Peyer's patch (tissue), 4 donors: ENCODE results near the gene NUDT13. TPM values are rescaled to one million over a fixed set of nuclear protein-coding genes. Genes with fewer than 3 reads are reported as not detected.

ENCODE experiments used
- DNase-seq, 3 donors: peaks; one replicate each; pipeline ENCODE4 v3.0.0-alpha.2; 2017 to 2019
- H3K27ac ChIP-seq, 4 donors: fragments of 200-600 bp; sonication (generic); one replicate each; pipeline ENCODE4 v1.5.1; 2016 to 2019
- H3K27me3 ChIP-seq, 2 donors: fragments of 200-600 bp; sonication (generic); one replicate each; pipeline ENCODE4 v1.5.1; 2019
- H3K36me3 ChIP-seq, 3 donors: fragments of 200-600 bp; sonication (generic); one replicate each; pipeline ENCODE4 v1.5.1; 2016 to 2019
- H3K4me1 ChIP-seq, 4 donors: fragments of 200-600 bp; sonication (generic); one replicate each; pipeline ENCODE4 v1.5.1; 2016 to 2019
- H3K4me3 ChIP-seq, 4 donors: fragments of 200-600 bp; sonication (generic); 1 replicate in 3 of 4; 2 replicates in 1 of 4; pipeline ENCODE4 v1.5.1; 2016 to 2019; ENCODE audit warnings: mild to moderate bottlenecking in 1 of 4
- H3K9me3 ChIP-seq, 4 donors: fragments of 200-600 bp; sonication (generic); one replicate each; pipeline ENCODE4 v1.5.1; 2016 to 2019; ENCODE audit warnings: mild to moderate bottlenecking in 1 of 4
- POLR2A ChIP-seq, 2 donors: fragments of 450-650 bp; IDR thresholded peaks; one replicate each; pipeline ENCODE4 v1.5.1; 2017; ENCODE audit warnings: antibody characterized with exemption in 2 of 2, mild to moderate bottlenecking in 2 of 2, moderate library complexity in 2 of 2
- total RNA-seq, 4 donors: library from RNA; depleted of rRNA; stranded (reverse); fragments of >200 nt; gene quantifications; one replicate each; pipeline ENCODE4 v1.1.0, GENCODE V29; 2016
- TF ChIP-seq, protein P1 (sequence below), 6 experiments: fragments of 450-650 bp in 4 of 6; fragments of 200-600 bp in 2 of 6; sonication (generic) in 1 of 6; IDR thresholded peaks; one replicate each; pipeline ENCODE4 v1.5.1; 2017 to 2019; ENCODE audit warnings: antibody characterized with exemption in 6 of 6, mild to moderate bottlenecking in 3 of 6, moderate library complexity in 1 of 6

The NUDT13 gene
- total RNA-seq, 4 donors from 2014 or later = 1.9 to 4.0 (median 2.6) TPM

DNA sequence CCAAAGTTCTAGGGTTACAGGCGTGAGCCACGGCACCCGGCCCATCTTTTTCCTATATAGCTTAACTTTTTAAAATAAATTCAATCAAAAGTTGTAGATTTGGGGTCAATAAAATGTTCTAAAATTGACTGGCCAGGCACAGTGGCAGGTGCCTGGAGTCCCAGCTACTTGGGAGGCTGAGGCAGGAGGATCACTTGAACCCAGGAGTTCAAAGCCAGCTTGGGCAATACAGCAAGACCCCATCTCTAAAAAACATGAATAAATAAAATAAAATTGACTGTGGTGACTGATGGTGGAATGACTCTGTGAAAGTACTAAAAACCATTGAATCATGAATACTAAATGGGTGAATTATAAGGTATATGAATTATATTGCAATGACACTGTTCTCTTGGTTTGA is 34.4 kb upstream of the NUDT13 start:
- peak overlapping the region in 1 of 4 donors; percentile 53 for H3K27ac ChIP-seq
- no peaks in the 10 kb centered on the region for H3K9me3 ChIP-seq
- H3K36me3 ChIP-seq = peaks cover 0 to 40% (median 0%) of the 10 kb centered on the region in 3 donors
- H3K4me1 ChIP-seq = no peaks in the 10 kb centered on the region
- TF ChIP-seq POLR2A (IDR thresholded peaks at IDR 0.05) = no peak
- TF ChIP-seq, protein P1, sequence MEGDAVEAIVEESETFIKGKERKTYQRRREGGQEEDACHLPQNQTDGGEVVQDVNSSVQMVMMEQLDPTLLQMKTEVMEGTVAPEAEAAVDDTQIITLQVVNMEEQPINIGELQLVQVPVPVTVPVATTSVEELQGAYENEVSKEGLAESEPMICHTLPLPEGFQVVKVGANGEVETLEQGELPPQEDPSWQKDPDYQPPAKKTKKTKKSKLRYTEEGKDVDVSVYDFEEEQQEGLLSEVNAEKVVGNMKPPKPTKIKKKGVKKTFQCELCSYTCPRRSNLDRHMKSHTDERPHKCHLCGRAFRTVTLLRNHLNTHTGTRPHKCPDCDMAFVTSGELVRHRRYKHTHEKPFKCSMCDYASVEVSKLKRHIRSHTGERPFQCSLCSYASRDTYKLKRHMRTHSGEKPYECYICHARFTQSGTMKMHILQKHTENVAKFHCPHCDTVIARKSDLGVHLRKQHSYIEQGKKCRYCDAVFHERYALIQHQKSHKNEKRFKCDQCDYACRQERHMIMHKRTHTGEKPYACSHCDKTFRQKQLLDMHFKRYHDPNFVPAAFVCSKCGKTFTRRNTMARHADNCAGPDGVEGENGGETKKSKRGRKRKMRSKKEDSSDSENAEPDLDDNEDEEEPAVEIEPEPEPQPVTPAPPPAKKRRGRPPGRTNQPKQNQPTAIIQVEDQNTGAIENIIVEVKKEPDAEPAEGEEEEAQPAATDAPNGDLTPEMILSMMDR (IDR thresholded peaks at IDR 0.05) = no peak
- no peak for DNase-seq
- no peak overlapping the region for H3K4me3 ChIP-seq
- no peaks in the 10 kb centered on the region for H3K27me3 ChIP-seq

DNA sequence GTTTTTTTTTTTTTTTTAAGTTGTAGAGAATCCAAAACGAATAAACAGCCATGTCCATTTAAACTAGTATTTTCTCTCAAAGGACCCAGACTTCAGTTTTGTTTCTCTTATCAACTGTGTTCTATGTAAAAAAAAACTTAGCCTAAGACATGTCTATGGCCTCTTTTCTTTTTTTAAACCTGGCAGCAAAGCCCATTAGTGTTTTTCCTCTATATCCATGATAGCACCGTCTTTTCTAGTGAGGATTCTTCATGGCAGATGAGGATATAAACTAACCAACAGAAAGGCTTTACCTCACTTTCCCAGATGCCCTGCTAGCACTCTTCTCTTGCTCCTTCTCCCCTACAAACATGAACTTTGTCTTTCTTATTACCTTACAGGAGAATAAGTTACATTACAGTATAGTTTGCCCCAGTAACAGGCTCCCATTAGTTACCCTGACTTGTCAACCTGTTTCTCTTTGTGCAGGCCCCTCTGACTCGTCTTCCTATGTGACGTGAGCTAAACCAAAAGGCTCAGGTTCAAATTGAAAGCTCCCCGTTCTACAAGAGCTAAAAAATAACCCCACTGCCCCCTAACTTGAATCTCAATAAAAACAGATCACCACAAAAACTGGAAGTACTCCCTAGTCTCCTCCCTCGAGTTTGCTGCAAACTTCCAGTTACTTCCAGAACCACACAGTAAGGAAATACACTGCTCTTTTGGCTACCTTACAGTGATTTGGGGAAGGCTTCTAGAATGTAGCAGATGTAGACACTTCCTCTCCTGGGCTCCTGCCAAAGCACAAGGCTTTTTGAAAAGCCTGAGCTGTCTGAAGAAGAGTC is 33.7 kb upstream of the NUDT13 start:
- no peak for TF ChIP-seq POLR2A (IDR thresholded peaks at IDR 0.05)
- TF ChIP-seq, protein P1 (IDR thresholded peaks at IDR 0.05) = no peak
- no peaks in the 10 kb centered on the region for H3K4me1 ChIP-seq
- peak in 1 of 3 donors; percentile 57 for DNase-seq
- peaks cover 0 to 32% (median 0%) of the 10 kb centered on the region in 3 donors for H3K36me3 ChIP-seq
- H3K27ac ChIP-seq = peak overlapping the region in 3 of 4 donors; percentile 14 to 53 (median 52)
- no peak overlapping the region for H3K4me3 ChIP-seq
- H3K9me3 ChIP-seq = no peaks in the 10 kb centered on the region
- H3K27me3 ChIP-seq = no peaks in the 10 kb centered on the region

DNA sequence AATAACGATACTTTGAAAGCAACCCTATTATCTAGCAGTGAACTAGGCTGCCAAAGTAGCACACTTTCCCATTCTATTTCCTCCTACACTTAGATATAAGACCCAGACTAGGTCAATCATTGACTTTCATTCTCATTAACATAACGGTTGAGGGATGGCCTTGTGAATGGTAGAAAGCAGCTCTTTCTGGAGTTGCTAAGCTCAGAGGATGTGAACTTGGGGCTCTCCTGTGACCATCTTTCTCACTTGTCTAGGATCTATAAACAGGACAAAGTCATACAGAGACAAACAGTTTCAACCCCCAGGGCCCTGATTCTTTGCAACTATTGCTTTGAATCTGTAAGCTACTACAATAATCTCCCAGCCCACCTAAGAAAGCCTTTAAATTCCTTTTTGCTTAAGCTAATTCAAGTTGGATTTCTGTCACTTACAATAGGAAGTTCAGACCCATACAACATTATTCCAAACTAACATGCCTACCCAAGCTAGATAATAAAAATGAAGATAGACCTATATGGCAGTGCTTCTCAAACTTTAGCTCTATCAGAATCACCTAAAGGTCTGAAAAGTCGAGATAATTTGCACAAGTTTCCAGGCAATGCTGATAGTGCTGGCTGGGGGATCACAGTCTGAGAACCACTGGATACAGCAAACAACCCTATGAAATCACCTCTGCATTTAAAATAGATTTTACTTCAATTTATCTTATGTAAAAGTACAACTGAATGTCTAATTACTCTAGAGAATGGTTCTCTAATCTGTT is 30.3 kb upstream of the NUDT13 start:
- Histone ChIP-seq H3K9me3 (no peaks in the 10 kb centered on the region), H3K27me3 (no peaks in the 10 kb centered on the region), H3K4me3 (no peak overlapping the region), H3K36me3 (no peaks in the 10 kb centered on the region), H3K27ac (no peak overlapping the region), H3K4me1 (peaks cover 0 to 12% (median 0%) of the 10 kb centered on the region in 4 donors)
- no peak for TF ChIP-seq POLR2A (IDR thresholded peaks at IDR 0.05)
- TF ChIP-seq, protein P1 (IDR thresholded peaks at IDR 0.05) = no peak
- DNase-seq = no peak

DNA sequence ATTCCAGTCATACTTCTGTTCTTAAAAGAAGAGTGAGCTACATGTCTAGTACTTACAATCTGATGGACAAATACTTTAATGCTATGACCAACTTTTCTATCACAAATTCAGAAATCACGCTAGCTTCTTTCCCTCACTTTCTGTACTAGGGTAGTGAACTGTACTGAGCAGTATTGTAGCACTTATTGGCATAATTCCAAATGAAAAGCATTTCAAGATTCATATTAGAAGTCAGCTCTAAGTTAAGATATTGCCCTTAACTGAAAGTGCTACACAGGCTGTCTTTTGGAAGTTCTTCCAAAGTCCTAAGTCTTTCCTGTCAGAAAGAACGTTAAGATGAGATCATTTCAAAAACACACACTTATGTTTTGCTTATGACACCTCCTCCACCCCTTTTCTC is 27.0 kb upstream of the NUDT13 start:
- Histone ChIP-seq H3K36me3 (no peaks in the 10 kb centered on the region), H3K4me1 (peaks cover 0 to 12% (median 0%) of the 10 kb centered on the region in 4 donors), H3K9me3 (no peaks in the 10 kb centered on the region), H3K27ac (no peak overlapping the region), H3K27me3 (no peaks in the 10 kb centered on the region), H3K4me3 (no peak overlapping the region)
- TF ChIP-seq, protein P1 (IDR thresholded peaks at IDR 0.05) = no peak
- TF ChIP-seq POLR2A (IDR thresholded peaks at IDR 0.05) = no peak
- no peak for DNase-seq

DNA sequence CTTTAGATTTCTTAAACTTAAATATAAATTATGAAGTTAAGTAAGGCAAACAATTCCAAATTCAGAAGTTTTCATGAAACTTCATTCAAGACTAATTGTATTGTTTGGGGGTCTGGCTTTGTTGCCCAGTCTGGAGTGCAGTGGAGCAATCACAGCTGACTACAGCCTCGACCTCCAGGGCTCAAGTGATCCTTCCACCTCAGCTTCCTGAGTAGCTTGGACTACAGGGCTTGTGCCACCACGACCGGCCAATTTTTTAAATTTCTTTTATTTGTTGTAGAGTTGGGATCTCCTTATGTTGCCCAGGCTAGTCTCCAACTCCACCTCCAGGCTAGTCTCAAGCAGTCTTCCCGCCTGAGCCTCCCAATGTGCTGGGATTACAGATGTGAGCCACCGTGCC is 26.0 kb upstream of the NUDT13 start:
- H3K9me3 ChIP-seq = no peaks in the 10 kb centered on the region
- no peak overlapping the region for H3K4me3 ChIP-seq
- H3K4me1 ChIP-seq = peaks cover 0 to 12% (median 0%) of the 10 kb centered on the region in 4 donors
- no peak overlapping the region for H3K27ac ChIP-seq
- TF ChIP-seq, protein P1 (IDR thresholded peaks at IDR 0.05) = no peak
- no peak for TF ChIP-seq POLR2A (IDR thresholded peaks at IDR 0.05)
- DNase-seq = no peak
- H3K27me3 ChIP-seq = no peaks in the 10 kb centered on the region
- no peaks in the 10 kb centered on the region for H3K36me3 ChIP-seq
